ENCODE results near the gene LRRC45.

Gene LRRC45

GRCh38 chr17:82042649-82043048 lies 19.5 kb downstream of the LRRC45 start:
- no peak overlapping the region for H3K4me2 ChIP-seq (ENCODE audit: low read length)
- no peak overlapping the region for H2AFZ ChIP-seq
- H3K27ac ChIP-seq: no peak overlapping the region
- no peaks in the 10 kb centered on the region for H3K27me3 ChIP-seq (ENCODE audit: control insufficient read depth, insufficient read depth, low read length)
- no peaks in the 10 kb centered on the region for H3K79me2 ChIP-seq
- H3K4me3 ChIP-seq (ENCODE audit: low read depth, low read length): no peak overlapping the region
- H3K9me3 ChIP-seq (ENCODE audit: control insufficient read depth, low read length): no peaks in the 10 kb centered on the region
- H3K36me3 ChIP-seq (ENCODE audit: control insufficient read depth, insufficient read depth, low read length): no peaks in the 10 kb centered on the region
- no peaks in the 10 kb centered on the region for H3K4me1 ChIP-seq
- no peak overlapping the region for H3K9ac ChIP-seq
- TF ChIP-seq CTCF (IDR thresholded peaks at IDR 0.05): no peak

- H3K4me1 ChIP-seq: no peaks in the 10 kb centered on the region
- H3K9me3 ChIP-seq (ENCODE audit: control insufficient read depth, low read length): no peaks in the 10 kb centered on the region
- no peaks in the 10 kb centered on the region for H3K79me2 ChIP-seq
- H3K9ac ChIP-seq: no peak overlapping the region
- no peaks in the 10 kb centered on the region for H3K27me3 ChIP-seq (ENCODE audit: control insufficient read depth, insufficient read depth, low read length)
- H3K4me2 ChIP-seq (ENCODE audit: low read length): no peak overlapping the region
- H2AFZ ChIP-seq: no peak overlapping the region
- H3K27ac ChIP-seq: no peak overlapping the region
- TF ChIP-seq CTCF (IDR thresholded peaks at IDR 0.05): no peak
- H3K36me3 ChIP-seq (ENCODE audit: control insufficient read depth, insufficient read depth, low read length): no peaks in the 10 kb centered on the region
- H3K4me3 ChIP-seq (ENCODE audit: low read depth, low read length): no peak overlapping the region
Observed at GRCh38 chr17:82043507-82043906, 20.4 kb downstream of the LRRC45 start.

- Histone ChIP-seq H3K36me3 (ENCODE audit: control insufficient read depth, insufficient read depth, low read length) (no peaks in the 10 kb centered on the region), H3K79me2 (no peaks in the 10 kb centered on the region), H3K9ac (no peak overlapping the region), H3K9me3 (ENCODE audit: control insufficient read depth, low read length) (no peaks in the 10 kb centered on the region), H3K4me3 (ENCODE audit: low read depth, low read length) (no peak overlapping the region), H3K4me1 (no peaks in the 10 kb centered on the region), H3K27me3 (ENCODE audit: control insufficient read depth, insufficient read depth, low read length) (no peaks in the 10 kb centered on the region), H2AFZ (no peak overlapping the region), H3K27ac (no peak overlapping the region), H3K4me2 (ENCODE audit: low read length) (no peak overlapping the region)
- no peak for TF ChIP-seq CTCF (IDR thresholded peaks at IDR 0.05)
Observed at GRCh38 chr17:82045936-82046484, 22.9 kb downstream of the LRRC45 start.

GRCh38 chr17:82046903-82047302 lies 23.8 kb downstream of the LRRC45 start:
- Histone ChIP-seq H3K4me3 (ENCODE audit: low read depth, low read length) (no peak overlapping the region), H3K4me1 (no peaks in the 10 kb centered on the region), H3K27me3 (ENCODE audit: control insufficient read depth, insufficient read depth, low read length) (no peaks in the 10 kb centered on the region), H3K79me2 (no peaks in the 10 kb centered on the region), H3K9ac (no peak overlapping the region), H3K27ac (no peak overlapping the region), H3K9me3 (ENCODE audit: control insufficient read depth, low read length) (no peaks in the 10 kb centered on the region), H3K4me2 (ENCODE audit: low read length) (no peak overlapping the region), H3K36me3 (ENCODE audit: control insufficient read depth, insufficient read depth, low read length) (no peaks in the 10 kb centered on the region), H2AFZ (no peak overlapping the region)
- TF ChIP-seq CTCF (IDR thresholded peaks at IDR 0.05): no peak

- Histone ChIP-seq H3K9ac (no peak overlapping the region), H3K4me3 (ENCODE audit: low read depth, low read length) (no peak overlapping the region), H3K79me2 (no peaks in the 10 kb centered on the region), H3K27me3 (ENCODE audit: control insufficient read depth, insufficient read depth, low read length) (no peaks in the 10 kb centered on the region), H3K36me3 (ENCODE audit: control insufficient read depth, insufficient read depth, low read length) (no peaks in the 10 kb centered on the region), H3K27ac (no peak overlapping the region), H3K4me2 (ENCODE audit: low read length) (no peak overlapping the region), H2AFZ (no peak overlapping the region), H3K9me3 (ENCODE audit: control insufficient read depth, low read length) (no peaks in the 10 kb centered on the region), H3K4me1 (no peaks in the 10 kb centered on the region)
- no peak for TF ChIP-seq CTCF (IDR thresholded peaks at IDR 0.05)
Observed at GRCh38 chr17:82047379-82047778, 24.3 kb downstream of the LRRC45 start.
